ENCODE results near the gene VAV2. TPM values are rescaled to one million over a fixed set of nuclear protein-coding genes. Genes with fewer than 3 reads are reported as not detected.

VAV2 gene
- total and polyA plus RNA-seq, 9 of the 15 experiments (the other 6 are each of a cell fraction or from before 2014, with no cell fraction given): 0.01 to 2.7 (median 1.0) TPM; not detected in 1

- POLR2A ChIA-PET: interaction anchor here (0.8 kb wide), 1 partner anchor 72 kb away, joined by 4 read pairs; no protein-coding TSS in a partner anchor
- H4K20me1 ChIP-seq (replicated peaks; ENCODE audit: control insufficient read depth, insufficient read depth, low read length): peaks cover 44% of the 10 kb centered on the region
- TF ChIP-seq MTA3 (IDR thresholded peaks at IDR 0.05; ENCODE audit: borderline replicate concordance): no peak
- TF ChIP-seq ZNF124 (CRISPR knock-in tag; IDR thresholded peaks at IDR 0.05): no peak
- no peak for TF ChIP-seq CEBPG (CRISPR knock-in tag; IDR thresholded peaks at IDR 0.05)
- no peak for TF ChIP-seq CEBPG (tag; conservative IDR thresholded peaks at IDR 0.05 in 1 of 2, IDR thresholded peaks at IDR 0.05 in 1 of 2)
Measured at GRCh38 chr9:133979921-133980863, 11.9 kb downstream of the VAV2 start.

More at GRCh38 chr9:133979921-133980863, 11.9 kb downstream of the VAV2 start:
- no peaks in the 10 kb centered on the region for H3K9me1 ChIP-seq (ENCODE audit: control insufficient read depth, insufficient read depth, low read length)
- 18% methylated on average over 21 of the region's 22 CpGs for WGBS (ENCODE audit: insufficient coverage, low coverage, missing lambda C conversion rate)
- ATAC-seq: no peak
- no peak overlapping the region for H3K4me3 ChIP-seq
- no peaks in the 10 kb centered on the region for H3K9me3 ChIP-seq (replicated peaks; ENCODE audit: control insufficient read depth, insufficient read depth, low read depth, low read length)
- in situ Hi-C loops (cut with MboI): no loop called here
- H2AFZ ChIP-seq (ENCODE audit: low read depth, low read length): no peak overlapping the region
- H3K27ac ChIP-seq (ENCODE audit: extremely low read depth, low read depth, low read length): no peak overlapping the region
- no TSS peak for BruUV-seq (replicated peaks)
- H3K9ac ChIP-seq (ENCODE audit: insufficient read depth in 1 of 2, low read depth in 2 of 2, low read length in 2 of 2): no peak overlapping the region
- peaks cover 16 to 83% of the 10 kb centered on the region in 2 experiments; a peak in 4 of 5 replicates for H3K27me3 ChIP-seq (ENCODE audit: control insufficient read depth in 2 of 2, insufficient read depth in 2 of 2, low read length in 2 of 2)
- DNase-seq (ENCODE audit: extremely low read depth in 1 of 4, low spot score in 3 of 4): no peak
- intact Hi-C loops (cut with micrococcal nuclease): no loop called here
- H3K4me2 ChIP-seq (ENCODE audit: insufficient read depth, low read length): no peak overlapping the region
- peaks cover 0 to 12% of the 10 kb centered on the region in 2 experiments; a peak in 2 of 5 replicates for H3K4me1 ChIP-seq (replicated peaks in 1 of 2; ENCODE audit: control insufficient read depth in 2 of 2, insufficient read depth in 2 of 2, low read length in 2 of 2)
- CTCF ChIA-PET (ENCODE audit: low intra/inter-chr PET ratio): no interaction called here
- H3K79me2 ChIP-seq (ENCODE audit: control insufficient read depth, insufficient read depth, low read length): no peaks in the 10 kb centered on the region
- FAIRE-seq: no peak
- H3K36me3 ChIP-seq (ENCODE audit: control insufficient read depth, insufficient read depth, low read length): no peaks in the 10 kb centered on the region

All from K562 (cell line).